ENCODE measurements around the gene MTR.

The MTR gene

GRCh38 chr1:236759252-236759859 is 35.7 kb upstream of the MTR start:
- H3K27ac ChIP-seq (ENCODE audit: low read depth, low read length) = no peak overlapping the region
- H3K36me3 ChIP-seq (ENCODE audit: insufficient read depth, low read length) = no peaks in the 10 kb centered on the region
- H3K4me1 ChIP-seq (ENCODE audit: insufficient read depth, low read length) = peaks cover 6% of the 10 kb centered on the region
- H3K4me3 ChIP-seq (ENCODE audit: low read depth in 1 of 2, low read length in 2 of 2) = no peak overlapping the region
- no peak overlapping the region for H3K9ac ChIP-seq (ENCODE audit: low read length)
- no peaks in the 10 kb centered on the region for H3K9me3 ChIP-seq (ENCODE audit: low read length)
- no peaks in the 10 kb centered on the region for H3K27me3 ChIP-seq (ENCODE audit: control insufficient read depth in 1 of 2, insufficient read depth in 2 of 2, low read length in 2 of 2)

- no peak overlapping the region for H3K4me3 ChIP-seq (ENCODE audit: low read depth in 1 of 2, low read length in 2 of 2)
Measured at GRCh38 chr1:236760480-236760879, 34.6 kb upstream of the MTR start.

GRCh38 chr1:236760986-236761385 is 34.1 kb upstream of the MTR start:
- Histone ChIP-seq H3K9me3 (ENCODE audit: low read length) (no peaks in the 10 kb centered on the region), H3K4me3 (ENCODE audit: low read depth in 1 of 2, low read length in 2 of 2) (no peak overlapping the region), H3K27me3 (ENCODE audit: control insufficient read depth in 1 of 2, insufficient read depth in 2 of 2, low read length in 2 of 2) (no peaks in the 10 kb centered on the region), H3K9ac (ENCODE audit: low read length) (no peak overlapping the region), H3K36me3 (ENCODE audit: insufficient read depth, low read length) (no peaks in the 10 kb centered on the region), H3K27ac (ENCODE audit: low read depth, low read length) (no peak overlapping the region), H3K4me1 (ENCODE audit: insufficient read depth, low read length) (peaks cover 6% of the 10 kb centered on the region)

More at GRCh38 chr1:236760480-236760879, 34.6 kb upstream of the MTR start:
- H3K9ac ChIP-seq (ENCODE audit: low read length) = no peak overlapping the region
- H3K4me1 ChIP-seq (ENCODE audit: insufficient read depth, low read length) = peaks cover 6% of the 10 kb centered on the region
- H3K27me3 ChIP-seq (ENCODE audit: control insufficient read depth in 1 of 2, insufficient read depth in 2 of 2, low read length in 2 of 2) = no peaks in the 10 kb centered on the region
- no peaks in the 10 kb centered on the region for H3K9me3 ChIP-seq (ENCODE audit: low read length)
- H3K27ac ChIP-seq (ENCODE audit: low read depth, low read length) = no peak overlapping the region
- H3K36me3 ChIP-seq (ENCODE audit: insufficient read depth, low read length) = no peaks in the 10 kb centered on the region

GRCh38 chr1:236761397-236762132 is 33.5 kb upstream of the MTR start:
- Histone ChIP-seq H3K36me3 (ENCODE audit: insufficient read depth, low read length) (no peaks in the 10 kb centered on the region), H3K4me1 (ENCODE audit: insufficient read depth, low read length) (peaks cover 6% of the 10 kb centered on the region), H3K27me3 (ENCODE audit: control insufficient read depth in 1 of 2, insufficient read depth in 2 of 2, low read length in 2 of 2) (no peaks in the 10 kb centered on the region), H3K27ac (ENCODE audit: low read depth, low read length) (no peak overlapping the region), H3K9ac (ENCODE audit: low read length) (no peak overlapping the region), H3K4me3 (ENCODE audit: low read depth in 1 of 2, low read length in 2 of 2) (no peak overlapping the region), H3K9me3 (ENCODE audit: low read length) (no peaks in the 10 kb centered on the region)

- H3K4me1 ChIP-seq (ENCODE audit: insufficient read depth, low read length) = peaks cover 6% of the 10 kb centered on the region
- H3K27me3 ChIP-seq (ENCODE audit: control insufficient read depth in 1 of 2, insufficient read depth in 2 of 2, low read length in 2 of 2) = no peaks in the 10 kb centered on the region
- H3K27ac ChIP-seq (ENCODE audit: low read depth, low read length) = no peak overlapping the region
- H3K4me3 ChIP-seq (ENCODE audit: low read depth in 1 of 2, low read length in 2 of 2) = no peak overlapping the region
- H3K36me3 ChIP-seq (ENCODE audit: insufficient read depth, low read length) = no peaks in the 10 kb centered on the region
- H3K9ac ChIP-seq (ENCODE audit: low read length) = no peak overlapping the region
- no peaks in the 10 kb centered on the region for H3K9me3 ChIP-seq (ENCODE audit: low read length)
Measured at GRCh38 chr1:236762410-236762809, 32.7 kb upstream of the MTR start.

- no peak overlapping the region for H3K27ac ChIP-seq (ENCODE audit: low read depth, low read length)
- no peaks in the 10 kb centered on the region for H3K27me3 ChIP-seq (ENCODE audit: control insufficient read depth in 1 of 2, insufficient read depth in 2 of 2, low read length in 2 of 2)
- H3K9me3 ChIP-seq (ENCODE audit: low read length) = no peaks in the 10 kb centered on the region
- no peaks in the 10 kb centered on the region for H3K4me1 ChIP-seq (ENCODE audit: insufficient read depth, low read length)
- H3K4me3 ChIP-seq (ENCODE audit: low read depth in 1 of 2, low read length in 2 of 2) = no peak overlapping the region
- no peaks in the 10 kb centered on the region for H3K36me3 ChIP-seq (ENCODE audit: insufficient read depth, low read length)
- no peak overlapping the region for H3K9ac ChIP-seq (ENCODE audit: low read length)
Measured at GRCh38 chr1:236765831-236766230, 29.3 kb upstream of the MTR start.

- no peak overlapping the region for H3K9ac ChIP-seq (ENCODE audit: low read length)
- no peaks in the 10 kb centered on the region for H3K27me3 ChIP-seq (ENCODE audit: control insufficient read depth in 1 of 2, insufficient read depth in 2 of 2, low read length in 2 of 2)
- H3K36me3 ChIP-seq (ENCODE audit: insufficient read depth, low read length) = no peaks in the 10 kb centered on the region
- no peaks in the 10 kb centered on the region for H3K4me1 ChIP-seq (ENCODE audit: insufficient read depth, low read length)
- H3K4me3 ChIP-seq (ENCODE audit: low read depth in 1 of 2, low read length in 2 of 2) = no peak overlapping the region
- no peak overlapping the region for H3K27ac ChIP-seq (ENCODE audit: low read depth, low read length)
- H3K9me3 ChIP-seq (ENCODE audit: low read length) = no peaks in the 10 kb centered on the region
Measured at GRCh38 chr1:236766506-236766905, 28.6 kb upstream of the MTR start.

GRCh38 chr1:236767276-236767675 is 27.8 kb upstream of the MTR start:
- Histone ChIP-seq H3K9me3 (ENCODE audit: low read length) (no peaks in the 10 kb centered on the region), H3K9ac (ENCODE audit: low read length) (no peak overlapping the region), H3K27ac (ENCODE audit: low read depth, low read length) (no peak overlapping the region), H3K4me3 (ENCODE audit: low read depth in 1 of 2, low read length in 2 of 2) (no peak overlapping the region), H3K4me1 (ENCODE audit: insufficient read depth, low read length) (no peaks in the 10 kb centered on the region), H3K36me3 (ENCODE audit: insufficient read depth, low read length) (no peaks in the 10 kb centered on the region), H3K27me3 (ENCODE audit: control insufficient read depth in 1 of 2, insufficient read depth in 2 of 2, low read length in 2 of 2) (no peaks in the 10 kb centered on the region)

GRCh38 chr1:236768601-236769000 is 26.5 kb upstream of the MTR start:
- H3K9me3 ChIP-seq (ENCODE audit: low read length) = no peaks in the 10 kb centered on the region
- no peak overlapping the region for H3K4me3 ChIP-seq (ENCODE audit: low read depth in 1 of 2, low read length in 2 of 2)
- no peaks in the 10 kb centered on the region for H3K36me3 ChIP-seq (ENCODE audit: insufficient read depth, low read length)
- no peak overlapping the region for H3K27ac ChIP-seq (ENCODE audit: low read depth, low read length)
- H3K4me1 ChIP-seq (ENCODE audit: insufficient read depth, low read length) = no peaks in the 10 kb centered on the region
- H3K9ac ChIP-seq (ENCODE audit: low read length) = no peak overlapping the region
- no peaks in the 10 kb centered on the region for H3K27me3 ChIP-seq (ENCODE audit: control insufficient read depth in 1 of 2, insufficient read depth in 2 of 2, low read length in 2 of 2)

GRCh38 chr1:236773919-236774318 is 21.2 kb upstream of the MTR start:
- Histone ChIP-seq H3K27me3 (ENCODE audit: control insufficient read depth in 1 of 2, insufficient read depth in 2 of 2, low read length in 2 of 2) (no peaks in the 10 kb centered on the region), H3K4me1 (ENCODE audit: insufficient read depth, low read length) (no peaks in the 10 kb centered on the region), H3K27ac (ENCODE audit: low read depth, low read length) (no peak overlapping the region), H3K9ac (ENCODE audit: low read length) (no peak overlapping the region), H3K4me3 (ENCODE audit: low read depth in 1 of 2, low read length in 2 of 2) (no peak overlapping the region), H3K36me3 (ENCODE audit: insufficient read depth, low read length) (no peaks in the 10 kb centered on the region), H3K9me3 (ENCODE audit: low read length) (no peaks in the 10 kb centered on the region)

GRCh38 chr1:236774926-236775325 is 20.2 kb upstream of the MTR start:
- Histone ChIP-seq H3K4me1 (ENCODE audit: insufficient read depth, low read length) (no peaks in the 10 kb centered on the region), H3K9me3 (ENCODE audit: low read length) (no peaks in the 10 kb centered on the region), H3K27ac (ENCODE audit: low read depth, low read length) (no peak overlapping the region), H3K9ac (ENCODE audit: low read length) (no peak overlapping the region), H3K36me3 (ENCODE audit: insufficient read depth, low read length) (no peaks in the 10 kb centered on the region), H3K4me3 (ENCODE audit: low read depth in 1 of 2, low read length in 2 of 2) (no peak overlapping the region), H3K27me3 (ENCODE audit: control insufficient read depth in 1 of 2, insufficient read depth in 2 of 2, low read length in 2 of 2) (no peaks in the 10 kb centered on the region)

- Histone ChIP-seq H3K27ac (ENCODE audit: low read depth, low read length) (no peak overlapping the region), H3K9ac (ENCODE audit: low read length) (no peak overlapping the region), H3K36me3 (ENCODE audit: insufficient read depth, low read length) (no peaks in the 10 kb centered on the region), H3K4me1 (ENCODE audit: insufficient read depth, low read length) (no peaks in the 10 kb centered on the region), H3K27me3 (ENCODE audit: control insufficient read depth in 1 of 2, insufficient read depth in 2 of 2, low read length in 2 of 2) (no peaks in the 10 kb centered on the region), H3K4me3 (ENCODE audit: low read depth in 1 of 2, low read length in 2 of 2) (no peak overlapping the region), H3K9me3 (ENCODE audit: low read length) (no peaks in the 10 kb centered on the region)
Measured at GRCh38 chr1:236779312-236779711, 15.8 kb upstream of the MTR start.
